GM20431 (cell line): ENCODE results near the gene SELENOH.
"Not testable (repeated sequence)": the region's sequence is repeated elsewhere in the genome, so short reads cannot be mapped to it uniquely, and the experiment has no call there.

Experiments used
- in situ Hi-C: fragments of 300-500 bp; cut with MseI, MboI; formaldehyde crosslinking; loops from one replicate; pipeline ENCODE4 v1.15.0; 2020; ENCODE audit warnings: low sequenced_read_pairs; ENCODE audit not compliant: unreplicated experiment

The SELENOH gene, protein sequence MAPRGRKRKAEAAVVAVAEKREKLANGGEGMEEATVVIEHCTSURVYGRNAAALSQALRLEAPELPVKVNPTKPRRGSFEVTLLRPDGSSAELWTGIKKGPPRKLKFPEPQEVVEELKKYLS

DNA sequence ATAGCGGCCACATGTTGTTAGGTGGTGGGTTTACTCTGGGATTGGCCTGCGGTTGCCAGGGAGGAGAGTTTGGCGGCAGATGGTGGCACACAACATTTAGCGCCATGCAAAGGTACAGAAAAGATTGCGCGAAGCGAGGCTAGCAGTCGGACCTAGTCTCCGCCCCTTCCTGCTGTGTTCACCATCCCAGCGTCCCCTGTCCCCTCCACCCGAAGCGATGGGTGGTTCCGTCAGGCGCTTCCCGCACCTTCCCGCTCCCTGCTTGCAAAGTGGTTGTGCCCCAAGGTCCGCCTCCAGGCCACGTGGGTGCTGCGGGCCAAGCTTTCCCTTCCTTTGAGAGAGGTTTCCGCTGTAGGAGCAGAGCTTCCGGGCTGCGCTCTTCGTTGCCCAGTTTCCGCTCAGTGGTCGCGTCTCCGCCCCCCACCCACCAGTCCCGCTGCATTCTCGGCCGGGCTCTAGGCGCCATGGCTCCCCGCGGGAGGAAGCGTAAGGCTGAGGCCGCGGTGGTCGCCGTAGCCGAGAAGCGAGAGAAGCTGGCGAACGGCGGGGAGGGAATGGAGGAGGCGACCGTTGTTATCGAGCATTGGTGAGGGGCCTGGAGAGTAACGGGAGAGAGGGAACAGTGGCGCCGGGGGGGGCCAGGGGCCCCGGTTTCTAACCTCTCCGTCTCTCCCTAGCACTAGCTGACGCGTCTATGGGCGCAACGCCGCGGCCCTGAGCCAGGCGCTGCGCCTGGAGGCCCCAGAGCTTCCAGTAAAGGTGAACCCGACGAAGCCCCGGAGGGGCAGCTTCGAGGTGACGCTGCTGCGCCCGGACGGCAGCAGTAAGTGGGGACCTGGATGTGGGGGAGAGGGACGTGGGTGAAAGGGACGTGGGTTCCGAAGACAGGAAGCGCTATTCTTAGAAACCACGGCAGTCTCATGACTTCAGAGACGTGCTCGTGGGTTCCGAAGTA lies at the start of gene SELENOH:
TSS of gene SELENOH (plus strand) at position 360 of the 955 bp plus-strand sequence. CDS start at position 465, 105 bp downstream.
- in situ Hi-C loops = no loop called here

DNA sequence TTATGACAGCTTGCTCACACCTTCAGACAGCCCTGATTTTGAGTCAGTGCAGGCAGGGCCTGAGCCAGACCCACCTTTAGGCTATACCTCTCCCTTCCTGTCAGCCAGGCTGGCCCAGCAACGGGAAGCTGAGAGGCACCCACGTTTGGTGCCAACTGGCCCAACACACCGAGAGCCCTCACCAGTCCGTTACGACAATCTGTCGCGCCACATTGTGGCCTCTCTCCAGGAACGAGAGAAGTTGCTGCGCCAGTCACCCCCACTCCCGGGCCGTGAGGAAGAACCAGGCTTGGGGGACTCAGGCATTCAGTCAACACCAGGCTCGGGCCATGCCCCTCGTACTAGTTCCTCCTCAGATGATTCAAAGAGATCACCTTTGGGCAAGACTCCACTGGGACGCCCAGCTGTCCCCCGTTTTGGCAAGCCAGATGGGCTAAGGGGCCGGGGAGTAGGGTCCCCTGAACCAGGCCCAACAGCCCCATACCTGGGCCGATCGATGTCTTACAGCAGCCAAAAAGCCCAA lies 42.4 kb upstream of the SELENOH start:
- in situ Hi-C loops = no loop called here

GRCh38 chr11:57699813-57700212 lies 41.5 kb upstream of the SELENOH start:
- in situ Hi-C loops = no loop called here

DNA sequence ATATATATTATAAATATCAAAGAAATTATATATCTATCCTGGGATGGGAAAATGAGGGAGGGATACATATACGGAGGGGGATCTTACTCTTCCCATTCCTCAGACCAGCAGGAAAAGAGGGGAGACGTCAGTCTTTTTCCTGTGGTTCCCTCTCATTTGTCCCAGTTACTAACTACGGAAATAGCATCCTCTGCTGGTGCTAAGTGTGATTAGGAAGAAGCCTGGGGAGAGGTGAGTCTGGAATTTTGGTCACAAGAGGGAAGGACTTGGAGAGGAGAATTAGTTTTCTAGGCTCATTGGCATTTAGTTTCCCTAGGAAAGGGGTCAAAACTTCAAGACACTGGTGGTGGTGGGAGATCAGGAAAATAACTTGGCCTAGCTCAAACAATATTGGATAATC lies 40.9 kb upstream of the SELENOH start:
- in situ Hi-C loops = no loop called here

GRCh38 chr11:57703341-57703740 lies 38.0 kb upstream of the SELENOH start:
- in situ Hi-C loops = no loop called here

GRCh38 chr11:57704932-57705331 lies 36.4 kb upstream of the SELENOH start:
- in situ Hi-C loops = no loop called here

- in situ Hi-C loops = not testable (repeated sequence)
Measured at GRCh38 chr11:57705432-57705831, 35.9 kb upstream of the SELENOH start.

GRCh38 chr11:57709802-57710367 lies 31.4 kb upstream of the SELENOH start:
- in situ Hi-C loops = no loop called here

DNA sequence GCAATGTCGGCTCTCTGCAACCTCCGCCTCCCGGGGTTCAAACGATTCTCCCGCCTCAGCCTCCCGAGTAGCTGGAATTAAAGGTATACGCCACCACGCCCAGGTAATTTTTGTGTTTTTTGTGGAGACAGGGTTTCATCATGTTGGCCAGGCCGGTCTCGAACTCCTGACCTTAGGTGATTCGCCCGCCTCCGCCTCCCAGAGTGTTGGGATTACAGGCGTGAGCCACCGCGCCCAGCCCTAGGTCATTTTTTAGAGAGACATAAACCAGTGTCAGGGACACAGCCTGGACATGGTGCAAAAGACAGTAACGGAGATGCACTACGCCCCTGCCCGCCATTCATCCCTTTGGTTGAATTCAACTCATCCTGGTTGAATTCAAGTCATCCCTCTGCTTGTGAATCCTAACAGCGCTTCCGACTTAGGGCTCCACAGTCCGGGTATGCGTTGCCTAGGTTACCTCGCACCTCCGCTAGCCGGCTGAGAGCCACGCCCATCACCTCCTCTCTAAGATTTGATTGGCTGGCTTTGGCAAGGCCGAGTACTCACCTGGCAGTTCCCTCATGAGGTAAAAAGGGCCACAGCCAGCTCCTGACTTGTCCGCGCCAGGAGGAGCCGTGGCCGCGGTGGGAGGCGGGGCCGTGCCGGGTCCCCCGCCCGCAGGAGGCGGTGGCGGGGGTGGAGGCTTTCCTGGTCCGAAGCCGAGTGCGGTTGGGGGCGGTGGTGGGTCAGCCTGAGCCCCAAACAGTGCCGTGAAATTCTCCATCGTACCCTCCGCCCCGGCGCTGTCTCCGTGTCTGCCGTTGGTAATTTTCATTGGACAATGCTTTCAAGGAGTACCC lies 29.7 kb upstream of the SELENOH start, which contains the start of gene MED19:
TSS of gene MED19 (minus strand) at position 802 of the 842 bp plus-strand sequence. CDS start at position 766, 36 bp downstream.
- in situ Hi-C loops = no loop called here

- in situ Hi-C loops = no loop called here
Measured at GRCh38 chr11:57712256-57713150, 28.8 kb upstream of the SELENOH start, which contains the start of gene TMX2. TMX2 (plus strand) TSS chr11:57712593; CDS start chr11:57712619, 26 bp downstream.

GRCh38 chr11:57713835-57714234 lies 27.5 kb upstream of the SELENOH start:
- in situ Hi-C loops = no loop called here

DNA sequence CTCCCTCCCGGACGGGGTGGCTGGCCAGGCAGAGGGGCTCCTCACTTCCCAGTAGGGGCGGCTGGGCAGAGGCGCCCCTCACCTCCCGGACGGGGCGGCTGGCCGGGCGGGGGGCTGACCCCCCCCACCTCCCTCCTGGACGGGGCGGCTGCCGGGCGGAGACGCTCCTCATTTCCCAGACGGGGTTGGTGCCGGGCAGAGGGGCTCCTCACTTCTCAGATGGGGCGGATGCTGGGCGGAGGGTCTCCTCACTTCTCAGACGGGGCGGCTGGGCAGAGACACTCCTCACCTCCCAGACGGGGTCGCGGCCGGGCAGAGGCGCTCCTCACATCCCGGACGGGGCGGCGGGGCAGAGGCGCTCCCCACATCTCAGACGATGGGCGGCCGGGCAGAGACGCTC lies 24.6 kb upstream of the SELENOH start:
- in situ Hi-C loops = not testable (repeated sequence)

DNA sequence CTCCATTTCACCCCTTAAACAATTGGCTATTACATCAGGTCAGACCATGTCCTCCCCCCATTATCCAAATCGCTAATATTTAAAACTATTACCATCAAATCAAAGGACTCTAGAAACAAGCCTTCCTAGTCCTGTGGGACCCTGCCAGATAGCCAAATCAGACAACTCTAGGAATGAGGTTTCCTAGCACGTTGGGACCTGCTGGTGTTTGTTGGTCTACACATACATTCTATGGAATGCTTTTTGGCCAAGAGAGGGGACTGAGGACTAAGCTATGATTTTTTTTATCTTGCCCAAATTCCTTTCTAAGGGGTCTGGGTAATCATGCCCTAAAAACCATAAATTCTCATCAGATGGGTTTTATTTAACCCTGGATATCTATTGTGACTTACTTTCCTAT lies 14.1 kb upstream of the SELENOH start:
- in situ Hi-C loops = no loop called here

GRCh38 chr11:57728829-57729228 lies 12.5 kb upstream of the SELENOH start:
- in situ Hi-C loops = no loop called here

- in situ Hi-C loops = no loop called here
Measured at GRCh38 chr11:57729479-57729878, 11.8 kb upstream of the SELENOH start.

DNA sequence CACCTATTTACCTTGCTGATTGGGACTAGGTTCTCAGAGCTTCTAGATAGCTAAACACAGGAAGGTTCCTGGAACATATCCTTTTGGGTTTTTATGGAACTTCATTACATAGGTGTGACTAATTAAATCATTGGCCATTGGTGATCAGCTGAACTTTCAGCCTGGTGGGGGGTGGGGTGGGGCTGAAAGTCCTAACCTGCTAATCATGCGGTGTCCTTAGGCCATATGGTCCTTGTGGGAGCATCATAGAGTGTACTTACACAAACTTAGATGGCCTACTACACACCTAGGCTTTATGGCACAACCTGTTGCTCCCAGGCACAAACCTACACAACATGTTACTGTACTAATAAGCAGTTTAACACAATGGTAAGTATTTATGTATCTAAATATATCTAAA lies 8.6 kb upstream of the SELENOH start:
- in situ Hi-C loops = no loop called here

DNA sequence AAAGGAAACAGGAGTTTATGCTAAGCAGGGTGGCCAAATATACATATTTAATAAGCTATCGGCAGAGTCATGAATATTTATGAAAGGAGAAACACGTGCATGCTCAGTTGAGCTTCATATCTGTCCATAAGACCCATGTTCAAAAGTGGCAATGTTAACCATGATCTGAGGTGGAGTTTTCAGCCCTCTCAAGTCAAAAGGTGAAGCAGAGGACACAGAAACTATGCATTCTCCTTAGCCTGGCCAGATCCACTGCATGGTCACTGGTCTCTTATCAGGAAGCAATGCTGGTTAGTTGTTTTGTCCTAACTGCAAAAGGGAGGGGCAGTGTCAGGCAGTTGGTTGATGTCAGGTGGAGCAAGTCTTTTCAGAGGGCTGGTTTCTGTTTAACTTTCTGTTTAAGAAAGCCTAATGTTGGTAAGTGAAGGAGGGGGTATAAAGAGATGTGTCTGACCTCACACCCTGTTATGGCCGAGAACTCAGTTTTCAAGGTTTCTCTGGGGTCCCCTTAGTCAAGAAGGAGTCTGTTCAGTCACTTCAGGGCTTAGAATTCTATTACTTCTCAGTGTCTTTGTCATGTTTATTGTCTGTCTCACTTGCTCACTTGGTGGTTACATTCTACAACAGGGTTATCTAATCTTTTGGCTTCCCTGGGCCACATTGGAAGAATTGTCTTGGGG lies 5.5 kb upstream of the SELENOH start:
- in situ Hi-C loops = no loop called here

GRCh38 chr11:57742087-57742452 lies 779 bp downstream of the SELENOH start:
- in situ Hi-C loops = no loop called here
